H9 (cell line): Measurements from ENCODE around the gene MYCBP2. TPM values are rescaled to one million over a fixed set of nuclear protein-coding genes. Genes with fewer than 3 reads are reported as not detected.

Experiments used
- DNase-seq: peaks from one replicate; pipeline ENCODE4 v3.0.0-alpha.2; 2017
- H2AFZ ChIP-seq: one replicate; pipeline ENCODE4 v1.6.1; 2013; ENCODE audit warnings: mild to moderate bottlenecking, low read length, control low read depth, moderate library complexity
- H2AK5ac ChIP-seq: 2 replicates; pipeline ENCODE4 v1.6.1; 2013; ENCODE audit warnings: low read length, control low read depth, mixed read lengths; ENCODE audit not compliant: insufficient read length
- H2BK120ac ChIP-seq: one replicate; pipeline ENCODE4 v1.6.1; 2013; ENCODE audit warnings: low read depth, mild to moderate bottlenecking, low read length, control low read depth, inconsistent platforms; ENCODE audit not compliant: poor library complexity, severe bottlenecking
- H2BK12ac ChIP-seq: 2 replicates; pipeline ENCODE4 v1.6.1; 2013; ENCODE audit warnings: low read length, control low read depth, mixed read lengths, low read depth; ENCODE audit not compliant: insufficient read length
- H2BK15ac ChIP-seq: 2 replicates; pipeline ENCODE4 v1.6.1; 2013; ENCODE audit warnings: low read depth, low read length, control low read depth
- H2BK20ac ChIP-seq: one replicate; pipeline ENCODE4 v1.6.1; 2013; ENCODE audit warnings: low read depth, mild to moderate bottlenecking, low read length, control low read depth, inconsistent platforms; ENCODE audit not compliant: poor library complexity, severe bottlenecking
- H2BK5ac ChIP-seq: 2 replicates; pipeline ENCODE4 v1.6.1; 2013; ENCODE audit warnings: low read length, control low read depth, mixed read lengths; ENCODE audit not compliant: insufficient read length
- H3K14ac ChIP-seq: 2 replicates; pipeline ENCODE4 v1.6.1; 2013; ENCODE audit warnings: low read length, control low read depth; ENCODE audit not compliant: insufficient read depth
- H3K18ac ChIP-seq: 2 replicates; pipeline ENCODE4 v1.6.1; 2013; ENCODE audit warnings: low read depth, mild to moderate bottlenecking, mixed read lengths, low read length, control low read depth; ENCODE audit not compliant: insufficient read length
- H3K23ac ChIP-seq: 2 replicates; pipeline ENCODE4 v1.6.1; 2013; ENCODE audit warnings: low read length, control low read depth, mixed read lengths, low read depth; ENCODE audit not compliant: insufficient read length
- H3K23me2 ChIP-seq: 2 replicates; pipeline ENCODE4 v1.6.1; 2013; ENCODE audit warnings: low read depth, mild to moderate bottlenecking, mixed read lengths, low read length, control low read depth; ENCODE audit not compliant: insufficient read length, poor library complexity, severe bottlenecking
- H3K27ac ChIP-seq: 2 replicates; pipeline ENCODE4 v1.5.1; 2013; ENCODE audit warnings: low read length, control low read depth, mixed read lengths, low read depth; ENCODE audit not compliant: insufficient read length
- H3K27me3 ChIP-seq: 2 replicates; pipeline ENCODE4 v1.6.1; 2013; ENCODE audit warnings: low read length, control low read depth, inconsistent platforms; ENCODE audit not compliant: insufficient read depth
- H3K4ac ChIP-seq: 2 replicates; pipeline ENCODE4 v1.6.1; 2013; ENCODE audit warnings: low read depth, mild to moderate bottlenecking, control low read depth, inconsistent platforms, low read length, moderate library complexity
- H3K4me1 ChIP-seq: 2 replicates; pipeline ENCODE4 v1.6.1; 2013; ENCODE audit warnings: low read length, control low read depth, inconsistent platforms; ENCODE audit not compliant: insufficient read depth
- H3K4me2 ChIP-seq: 2 replicates; pipeline ENCODE4 v1.6.1; 2013; ENCODE audit warnings: low read length, control low read depth, mixed read lengths; ENCODE audit not compliant: insufficient read length, insufficient read depth
- H3K56ac ChIP-seq: 2 replicates; pipeline ENCODE4 v1.6.1; 2013; ENCODE audit warnings: low read depth, mild to moderate bottlenecking, mixed read lengths, low read length, control low read depth; ENCODE audit not compliant: insufficient read length
- H3K79me1 ChIP-seq: 2 replicates; pipeline ENCODE4 v1.6.1; 2013; ENCODE audit warnings: low read depth, mild to moderate bottlenecking, moderate library complexity, low read length, control low read depth, inconsistent platforms; ENCODE audit not compliant: insufficient read depth, poor library complexity, severe bottlenecking
- H3K79me2 ChIP-seq: 2 replicates; pipeline ENCODE4 v1.6.1; 2013; ENCODE audit warnings: low read length, control low read depth, inconsistent platforms; ENCODE audit not compliant: insufficient read depth
- H3K9ac ChIP-seq: 2 replicates; pipeline ENCODE4 v1.6.1; 2013; ENCODE audit warnings: low read length, control low read depth, mixed read lengths; ENCODE audit not compliant: insufficient read length; ENCODE audit errors: extremely low read depth
- H3K9me3 ChIP-seq: one replicate; pipeline ENCODE4 v1.6.1; 2013; ENCODE audit warnings: low read depth, low read length, inconsistent platforms; ENCODE audit not compliant: control insufficient read depth
- H3T11ph ChIP-seq: one replicate; pipeline ENCODE4 v1.6.1; 2013; ENCODE audit warnings: mild to moderate bottlenecking, low read length, control low read depth, inconsistent platforms
- H4K20me1 ChIP-seq: one replicate; pipeline ENCODE4 v1.6.1; 2013; ENCODE audit not compliant: control insufficient read depth, insufficient read length, insufficient read depth
- H4K5ac ChIP-seq: 2 replicates; pipeline ENCODE4 v1.6.1; 2013; ENCODE audit warnings: low read depth, mild to moderate bottlenecking, mixed read lengths, low read length, control low read depth; ENCODE audit not compliant: insufficient read length
- H4K8ac ChIP-seq: replicated peaks from 2 replicates; pipeline ENCODE4 v1.6.1; 2013; ENCODE audit warnings: low read length, control low read depth, mixed read lengths, low read depth; ENCODE audit not compliant: insufficient read length
- H4K91ac ChIP-seq: 2 replicates; pipeline ENCODE4 v1.6.1; 2013; ENCODE audit warnings: low read depth, mild to moderate bottlenecking, moderate library complexity, mixed read lengths, low read length, control low read depth; ENCODE audit not compliant: insufficient read length
- H3K27ac Mint-ChIP-seq, 3 experiments: 2 replicates in 2 of 3; 3 replicates in 1 of 3; pipeline ENCODE4 v1.8.0; 2020 to 2021; ENCODE audit warnings: mixed read lengths in 3 of 3, mild to moderate bottlenecking in 1 of 3, moderate library complexity in 1 of 3
- H3K27me3 Mint-ChIP-seq: 2 replicates; pipeline ENCODE4 v1.8.0; 2021; ENCODE audit warnings: low read depth, mild to moderate bottlenecking, moderate library complexity, mixed read lengths
- H3K36me3 Mint-ChIP-seq, 3 experiments: 2 replicates in 2 of 3; 3 replicates in 1 of 3; pipeline ENCODE4 v1.8.0; 2020 to 2021; ENCODE audit warnings: low read depth in 3 of 3, mixed read lengths in 3 of 3; ENCODE audit not compliant: insufficient read depth in 1 of 3
- H3K4me1 Mint-ChIP-seq, 2 experiments: 2 replicates each; pipeline ENCODE4 v1.8.0; 2020; ENCODE audit warnings: mixed read lengths in 2 of 2
- H3K4me3 Mint-ChIP-seq, 2 experiments: 2 replicates in 1 of 2; 3 replicates in 1 of 2; pipeline ENCODE4 v1.8.0; 2020 to 2021; ENCODE audit warnings: mild to moderate bottlenecking in 2 of 2, mixed read lengths in 2 of 2, moderate library complexity in 1 of 2
- H3K9me3 Mint-ChIP-seq, 2 experiments: 2 replicates in 1 of 2; 3 replicates in 1 of 2; pipeline ENCODE4 v1.8.0; 2020; ENCODE audit warnings: mild to moderate bottlenecking in 2 of 2, mixed read lengths in 2 of 2, moderate library complexity in 1 of 2
- CTCF ChIP-seq: fragments of 200-600 bp; sonication (generic); conservative IDR thresholded peaks from 3 replicates; pipeline ENCODE4 v1.8.0; 2021; ENCODE audit warnings: antibody characterized with exemption, mild to moderate bottlenecking
- WGBS: extraction: QIAGEN DNeasy Blood & Tissue Kit; methylation state at CpG from one replicate; pipeline ENCODE4 v1.1.7; 2013; ENCODE audit warnings: missing lambda C conversion rate, low lambda C conversion rate, mixed read lengths; ENCODE audit not compliant: insufficient read length; ENCODE audit errors: extremely low coverage; 5-methylcytosine and 5-hydroxymethylcytosine counted together
- total RNA-seq: library from RNA; stranded (reverse); gene quantifications from 2 replicates; pipeline ENCODE4 v1.2.1, GENCODE V29; 2021

Gene MYCBP2
- total RNA-seq, 1 experiment from 2014 or later: 32.0 TPM

- Histone ChIP-seq H3K27me3 (no peaks in the 10 kb centered on the region), H3K27ac (no peak overlapping the region), H3K4me1 (no peaks in the 10 kb centered on the region), H3K9me3 (no peaks in the 10 kb centered on the region), H3T11ph (no peak overlapping the region), H4K5ac (no peak overlapping the region), H2BK12ac (no peak overlapping the region), H2AFZ (no peak overlapping the region), H3K18ac (no peak overlapping the region), H2BK120ac (no peak overlapping the region), H3K23me2 (no peaks in the 10 kb centered on the region), H2BK5ac (no peak overlapping the region), H3K79me2 (no peaks in the 10 kb centered on the region), H2AK5ac (no peak overlapping the region), H3K14ac (no peak overlapping the region), H4K91ac (no peak overlapping the region), H3K4ac (no peak overlapping the region), H3K79me1 (no peaks in the 10 kb centered on the region), H2BK20ac (no peak overlapping the region), H4K8ac (no peak overlapping the region), H2BK15ac (no peak overlapping the region), H4K20me1 (no peaks in the 10 kb centered on the region), H3K23ac (no peak overlapping the region), H3K56ac (no peak overlapping the region), H3K4me2 (no peak overlapping the region), H3K9ac (no peak overlapping the region)
- WGBS: no CpG with 5 or more reads among the region's 1 CpG
- no peak overlapping the region for H3K4me3 Mint-ChIP-seq
- H3K36me3 Mint-ChIP-seq: peaks cover 0 to 8% (median 8%) of the 10 kb centered on the region in 3 experiments; a peak in 4 of 7 replicates
- no peak for TF ChIP-seq CTCF
- H3K27me3 Mint-ChIP-seq: no peaks in the 10 kb centered on the region
- H3K9me3 Mint-ChIP-seq: no peaks in the 10 kb centered on the region
- H3K27ac Mint-ChIP-seq: no peak overlapping the region; a peak in 1 of 7 replicates
- no peak for DNase-seq
- no peaks in the 10 kb centered on the region for H3K4me1 Mint-ChIP-seq
These were observed 183.5 kb downstream of the MYCBP2 start for GRCh38 chr13:77143431-77143830.
